ENCODE data around the gene ERAL1. TPM values are rescaled to one million over a fixed set of nuclear protein-coding genes. Genes with fewer than 3 reads are reported as not detected.

Gene ERAL1
- total RNA-seq, 1 experiment from 2014 or later, result 53.7 TPM

- Mint-ChIP-seq H3K9me3 (ENCODE audit: unreplicated experiment) (no peaks in the 10 kb centered on the region), H3K36me3 (ENCODE audit: insufficient read depth, unreplicated experiment) (peaks cover 62% of the 10 kb centered on the region), H3K4me1 (ENCODE audit: insufficient read depth, unreplicated experiment) (peaks cover 14% of the 10 kb centered on the region), H3K4me3 (ENCODE audit: unreplicated experiment) (no peak overlapping the region), H3K27me3 (ENCODE audit: insufficient read depth, unreplicated experiment) (no peaks in the 10 kb centered on the region), H3K27ac (ENCODE audit: low read depth, unreplicated experiment) (no peak overlapping the region)
- intact Hi-C loops (cut with micrococcal nuclease), result no loop called here
- ChIA-PET CTCF (interaction anchor here (0.6 to 1.9 kb wide), 4 partner anchors 10 to 118 kb away, joined by 3 to 6 read pairs (median 4); no protein-coding TSS in a partner anchor), POLR2A (interaction anchor here (1.1 to 1.3 kb wide), 2 partner anchors 19 to 26 kb away, joined by 3 to 4 read pairs; partner anchors contain the start of gene ERAL1)
- DNase-seq (ENCODE audit: unreplicated experiment), result no peak
- no peak for TF ChIP-seq CTCF (IDR thresholded peaks at IDR 0.05; ENCODE audit: unreplicated experiment)
- BruUV-seq (replicated peaks), result no TSS peak
Observed at GRCh38 chr17:28881533-28882056, 26.8 kb downstream of the ERAL1 start.

GRCh38 chr17:28882154-28882895 is 27.5 kb downstream of the ERAL1 start:
- no peak for DNase-seq (ENCODE audit: unreplicated experiment)
- Mint-ChIP-seq H3K36me3 (ENCODE audit: insufficient read depth, unreplicated experiment) (peaks cover 62% of the 10 kb centered on the region), H3K4me3 (ENCODE audit: unreplicated experiment) (no peak overlapping the region), H3K4me1 (ENCODE audit: insufficient read depth, unreplicated experiment) (peaks cover 14% of the 10 kb centered on the region), H3K9me3 (ENCODE audit: unreplicated experiment) (no peaks in the 10 kb centered on the region), H3K27ac (ENCODE audit: low read depth, unreplicated experiment) (no peak overlapping the region), H3K27me3 (ENCODE audit: insufficient read depth, unreplicated experiment) (no peaks in the 10 kb centered on the region)
- intact Hi-C loops (cut with micrococcal nuclease), result no loop called here
- TF ChIP-seq CTCF (IDR thresholded peaks at IDR 0.05; ENCODE audit: unreplicated experiment), result no peak
- POLR2A ChIA-PET, result interaction anchor here (0.7 to 1.3 kb wide), 4 partner anchors 20 to 63 kb away, joined by 3 to 4 read pairs (median 3); partner anchors contain the start of gene ERAL1
- CTCF ChIA-PET, result interaction anchor here (0.6 to 1.9 kb wide), 5 partner anchors 9 to 131 kb away, joined by 3 to 6 read pairs (median 3); no protein-coding TSS in a partner anchor
- BruUV-seq (replicated peaks), result no TSS peak

- no peak overlapping the region for H3K4me3 Mint-ChIP-seq (ENCODE audit: unreplicated experiment)
- no peak overlapping the region for H3K27ac Mint-ChIP-seq (ENCODE audit: low read depth, unreplicated experiment)
- intact Hi-C loops (cut with micrococcal nuclease), result no loop called here
- H3K4me1 Mint-ChIP-seq (ENCODE audit: insufficient read depth, unreplicated experiment), result peaks cover 3% of the 10 kb centered on the region
- no peaks in the 10 kb centered on the region for H3K27me3 Mint-ChIP-seq (ENCODE audit: insufficient read depth, unreplicated experiment)
- H3K9me3 Mint-ChIP-seq (ENCODE audit: unreplicated experiment), result no peaks in the 10 kb centered on the region
- CTCF ChIA-PET, result interaction anchor here (0.5 to 0.7 kb wide), 2 partner anchors 19 to 91 kb away, joined by 5 to 7 read pairs; no protein-coding TSS in a partner anchor
- no peak for TF ChIP-seq CTCF (IDR thresholded peaks at IDR 0.05; ENCODE audit: unreplicated experiment)
- BruUV-seq (replicated peaks), result no TSS peak
- peaks cover 54% of the 10 kb centered on the region for H3K36me3 Mint-ChIP-seq (ENCODE audit: insufficient read depth, unreplicated experiment)
- DNase-seq (ENCODE audit: unreplicated experiment), result no peak
- POLR2A ChIA-PET, result interaction anchor here (0.5 kb wide), 1 partner anchor 161 kb away, joined by 3 read pairs; no protein-coding TSS in a partner anchor
Observed at GRCh38 chr17:28883967-28884702, 29.3 kb downstream of the ERAL1 start.

GRCh38 chr17:28885363-28885762 is 30.5 kb downstream of the ERAL1 start:
- Mint-ChIP-seq H3K36me3 (ENCODE audit: insufficient read depth, unreplicated experiment) (peaks cover 48% of the 10 kb centered on the region), H3K27ac (ENCODE audit: low read depth, unreplicated experiment) (peak overlapping the region; percentile 37), H3K4me3 (ENCODE audit: unreplicated experiment) (no peak overlapping the region), H3K9me3 (ENCODE audit: unreplicated experiment) (no peaks in the 10 kb centered on the region), H3K27me3 (ENCODE audit: insufficient read depth, unreplicated experiment) (no peaks in the 10 kb centered on the region), H3K4me1 (ENCODE audit: insufficient read depth, unreplicated experiment) (no peaks in the 10 kb centered on the region)
- CTCF ChIA-PET, result no interaction called here
- POLR2A ChIA-PET, result no interaction called here
- BruUV-seq (replicated peaks), result no TSS peak
- no peak for TF ChIP-seq CTCF (IDR thresholded peaks at IDR 0.05; ENCODE audit: unreplicated experiment)
- DNase-seq (ENCODE audit: unreplicated experiment), result no peak
- intact Hi-C loops (cut with micrococcal nuclease), result no loop called here

Data from MCF 10A (cell line).